NCI-H1694 treated with DMSO at 0.1 percent for 48 hours (cell line): Measurements from ENCODE around the gene SIM2.

ENCODE experiments used
- DNase-seq: peaks from one replicate; lab custom pipeline; 2025; lab: John Stamatoyannopoulos, UW

SIM2 gene

GRCh38 chr21:36688324-36688723 is 10.6 kb upstream of the SIM2 start:
- DNase-seq: no peak

- DNase-seq: no peak
Measured at GRCh38 chr21:36689324-36689723, 9.6 kb upstream of the SIM2 start.

- no peak for DNase-seq
Measured at GRCh38 chr21:36690628-36691554, 8.0 kb upstream of the SIM2 start.

GRCh38 chr21:36691555-36692041 is 7.3 kb upstream of the SIM2 start:
- no peak for DNase-seq

GRCh38 chr21:36692114-36692834 is 6.6 kb upstream of the SIM2 start:
- DNase-seq: no peak

- no peak for DNase-seq
Measured at GRCh38 chr21:36692835-36693488, 6.0 kb upstream of the SIM2 start.

GRCh38 chr21:36693489-36694030 is 5.4 kb upstream of the SIM2 start:
- DNase-seq: no peak

GRCh38 chr21:36694031-36694515 is 4.8 kb upstream of the SIM2 start:
- DNase-seq: no peak

- DNase-seq: no peak
Measured at GRCh38 chr21:36694593-36695282, 4.2 kb upstream of the SIM2 start.

- DNase-seq: no peak
Measured at GRCh38 chr21:36695283-36695634, 3.7 kb upstream of the SIM2 start.

- DNase-seq: no peak
Measured at GRCh38 chr21:36695671-36696389, 3.1 kb upstream of the SIM2 start.

GRCh38 chr21:36696390-36697059 is 2.4 kb upstream of the SIM2 start:
- no peak for DNase-seq

- no peak for DNase-seq
Measured at GRCh38 chr21:36697060-36697850, 1.7 kb upstream of the SIM2 start.

- DNase-seq: no peak
Measured at GRCh38 chr21:36697851-36698384, 997 bp upstream of the SIM2 start.

- DNase-seq: no peak
Measured at GRCh38 chr21:36698385-36698980, 432 bp upstream of the SIM2 start.

- no peak for DNase-seq
Measured at GRCh38 chr21:36699546-36700294, 805 bp downstream of the SIM2 start.

GRCh38 chr21:36700295-36700970 is 1.5 kb downstream of the SIM2 start:
- no peak for DNase-seq
